IMR-90 (cell line): ENCODE data around the gene EPC1. TPM values are rescaled to one million over a fixed set of nuclear protein-coding genes. Genes with fewer than 3 reads are reported as not detected.

ENCODE experiments used
- ATAC-seq: fragments of 200-7000 bp; cut with Tn5 transposase; 2 replicates; pipeline ENCODE4 v1.9.1; 2020; ENCODE audit warnings: low read depth, mild to moderate bottlenecking, moderate library complexity
- BruUV-seq: library from RNA; stranded (reverse); fragments of 400-500 nt; replicated peaks from 2 replicates; lab custom pipeline; 2021; lab: Mats Ljungman, UMichigan
- CTCF ChIA-PET: fragments of 300-600 bp; formaldehyde crosslinking; extraction: SDS; loops from one replicate; lab custom pipeline; 2021; ENCODE audit warnings: antibody characterized with exemption; lab: Yijun Ruan, JAX
- POLR2A ChIA-PET: fragments of 300-600 bp; sonication (Branson Sonifier 250); formaldehyde crosslinking; loops from one replicate; lab custom pipeline; 2022; ENCODE audit warnings: antibody characterized with exemption; ENCODE audit not compliant: unreplicated experiment; lab: Charles Lee
- DNase-seq: peaks from one replicate; pipeline ENCODE4 v3.0.0; 2013
- H2AFZ ChIP-seq: replicated peaks from 2 replicates; pipeline ENCODE3; 2013; ENCODE audit warnings: low read length, mild to moderate bottlenecking; ENCODE audit not compliant: poor library complexity
- H2AK5ac ChIP-seq: 2 replicates; pipeline ENCODE4 v1.6.1; 2013; ENCODE audit warnings: low read depth, low read length, inconsistent platforms
- H2AK9ac ChIP-seq: replicated peaks from 2 replicates; pipeline ENCODE3; 2013; ENCODE audit warnings: mild to moderate bottlenecking, low read depth, low read length, moderate library complexity; ENCODE audit not compliant: poor library complexity
- H2BK120ac ChIP-seq: 2 replicates; pipeline ENCODE4 v1.6.1; 2013; ENCODE audit warnings: low read depth, low read length, inconsistent platforms
- H2BK15ac ChIP-seq: 3 replicates; pipeline ENCODE4 v1.6.1; 2013; ENCODE audit warnings: low read depth, low read length, inconsistent platforms
- H2BK20ac ChIP-seq: 2 replicates; pipeline ENCODE4 v1.6.1; 2013; ENCODE audit warnings: low read depth, mild to moderate bottlenecking, inconsistent platforms, low read length, moderate library complexity
- H2BK5ac ChIP-seq: 2 replicates; pipeline ENCODE4 v1.6.1; 2013; ENCODE audit warnings: mild to moderate bottlenecking, low read depth, low read length, inconsistent platforms; ENCODE audit not compliant: poor library complexity, severe bottlenecking
- H3K14ac ChIP-seq: replicated peaks from 2 replicates; pipeline ENCODE4 v1.6.1; 2013; ENCODE audit warnings: low read depth, low read length, inconsistent platforms
- H3K18ac ChIP-seq: 2 replicates; pipeline ENCODE4 v1.6.1; 2013; ENCODE audit warnings: low read depth, low read length, control low read depth
- H3K23ac ChIP-seq: 2 replicates; pipeline ENCODE4 v1.6.1; 2013; ENCODE audit warnings: low read depth, low read length, inconsistent platforms
- H3K27ac ChIP-seq: 2 replicates; pipeline ENCODE4 v1.5.1; 2013; ENCODE audit warnings: mild to moderate bottlenecking, control low read depth, low read length; ENCODE audit not compliant: insufficient read depth
- H3K27me3 ChIP-seq: 2 replicates; pipeline ENCODE4 v1.6.1; 2013; ENCODE audit warnings: low read length; ENCODE audit not compliant: control insufficient read depth, insufficient read depth
- H3K36me3 ChIP-seq: 2 replicates; pipeline ENCODE4 v1.6.1; 2013; ENCODE audit warnings: low read length, mixed read lengths; ENCODE audit not compliant: control insufficient read depth, insufficient read depth
- H3K4ac ChIP-seq: 2 replicates; pipeline ENCODE4 v1.6.1; 2013; ENCODE audit warnings: low read depth, low read length, inconsistent platforms
- H3K4me1 ChIP-seq: 2 replicates; pipeline ENCODE4 v1.6.1; 2013; ENCODE audit warnings: low read length, mixed read lengths; ENCODE audit not compliant: control insufficient read depth, insufficient read depth
- H3K4me2 ChIP-seq: 2 replicates; pipeline ENCODE4 v1.6.1; 2013; ENCODE audit warnings: low read depth, mild to moderate bottlenecking, control low read depth, low read length, moderate library complexity
- H3K4me3 ChIP-seq: 2 replicates; pipeline ENCODE4 v1.5.1; 2013; ENCODE audit warnings: low read depth, mild to moderate bottlenecking, control low read depth, low read length, moderate library complexity; ENCODE audit not compliant: insufficient read depth
- H3K56ac ChIP-seq: 2 replicates; pipeline ENCODE4 v1.6.1; 2013; ENCODE audit warnings: low read length, inconsistent platforms; ENCODE audit not compliant: insufficient read depth; ENCODE audit errors: extremely low read depth
- H3K79me1 ChIP-seq, 2 experiments: 2 replicates each; pipeline ENCODE4 v1.6.1; 2013; ENCODE audit warnings: low read length in 2 of 2, inconsistent platforms in 1 of 2, low read depth in 1 of 2
- H3K9ac ChIP-seq: 2 replicates; pipeline ENCODE4 v1.6.1; 2013; ENCODE audit warnings: low read depth, low read length, control low read depth
- H3K9me1 ChIP-seq: 2 replicates; pipeline ENCODE4 v1.6.1; 2013; ENCODE audit warnings: low read length, inconsistent platforms; ENCODE audit not compliant: insufficient read depth
- H3K9me3 ChIP-seq: 2 replicates; pipeline ENCODE4 v1.6.1; 2013; ENCODE audit warnings: low read length; ENCODE audit not compliant: control insufficient read depth, insufficient read depth
- H4K20me1 ChIP-seq: 2 replicates; pipeline ENCODE4 v1.6.1; 2013; ENCODE audit warnings: low read length, inconsistent platforms; ENCODE audit not compliant: insufficient read depth
- H4K5ac ChIP-seq: 2 replicates; pipeline ENCODE4 v1.6.1; 2013; ENCODE audit warnings: mild to moderate bottlenecking, low read depth, low read length, control low read depth
- H4K8ac ChIP-seq, 2 experiments: 2 replicates each; pipeline ENCODE4 v1.6.1; 2013; ENCODE audit warnings: low read depth in 2 of 2, low read length in 2 of 2, control low read depth in 1 of 2, inconsistent platforms in 1 of 2
- H4K91ac ChIP-seq: 2 replicates; pipeline ENCODE4 v1.6.1; 2013; ENCODE audit warnings: low read depth, low read length, inconsistent platforms; ENCODE audit not compliant: insufficient read depth
- BHLHE40 ChIP-seq: fragments of 150-350 bp; IDR thresholded peaks from 2 replicates; pipeline ENCODE4 v1.6.1; 2016; ENCODE audit warnings: mild to moderate bottlenecking, low read depth, low read length
- CEBPB ChIP-seq: IDR thresholded peaks from 2 replicates; pipeline ENCODE4 v1.6.1; 2012; ENCODE audit warnings: low read depth, low read length, improper control_type of control experiment
- CHD1 ChIP-seq: IDR thresholded peaks from 2 replicates; pipeline ENCODE4 v1.6.1; 2012; ENCODE audit warnings: low read depth, low read length, improper control_type of control experiment
- ELK1 ChIP-seq: fragments of 150-350 bp; IDR thresholded peaks from 2 replicates; pipeline ENCODE4 v1.6.1; 2016; ENCODE audit warnings: low read depth, mild to moderate bottlenecking, low read length, moderate library complexity, borderline replicate concordance
- FOS ChIP-seq: fragments of 150-350 bp; IDR thresholded peaks from 2 replicates; pipeline ENCODE4 v1.6.1; 2016; ENCODE audit warnings: low read depth, low read length
- MAFK ChIP-seq: IDR thresholded peaks from 2 replicates; pipeline ENCODE4 v1.6.1; 2012; ENCODE audit warnings: low read depth, low read length, improper control_type of control experiment
- MAZ ChIP-seq: IDR thresholded peaks from 2 replicates; pipeline ENCODE4 v1.6.1; 2012; ENCODE audit warnings: low read depth, mild to moderate bottlenecking, low read length, improper control_type of control experiment, moderate library complexity, borderline replicate concordance
- MXI1 ChIP-seq: IDR thresholded peaks from 2 replicates; pipeline ENCODE4 v1.6.1; 2012; ENCODE audit warnings: low read depth, mild to moderate bottlenecking, low read length, moderate library complexity, borderline replicate concordance
- NFE2L2 ChIP-seq: fragments of 150-350 bp; IDR thresholded peaks from 2 replicates; pipeline ENCODE4 v1.6.1; 2016; ENCODE audit warnings: low read depth, mild to moderate bottlenecking, low read length
- POLR2A ChIP-seq: IDR thresholded peaks from 2 replicates; pipeline ENCODE4 v1.6.1; 2012; ENCODE audit warnings: mild to moderate bottlenecking, low read depth, low read length
- RAD21 ChIP-seq: IDR thresholded peaks from 2 replicates; pipeline ENCODE4 v1.6.1; 2012; ENCODE audit warnings: low read length, improper control_type of control experiment
- RCOR1 ChIP-seq: IDR thresholded peaks from 2 replicates; pipeline ENCODE4 v1.6.1; 2012; ENCODE audit warnings: mild to moderate bottlenecking, low read length, improper control_type of control experiment; ENCODE audit not compliant: insufficient replicate concordance
- RFX5 ChIP-seq: IDR thresholded peaks from 2 replicates; pipeline ENCODE4 v1.8.0; 2012; ENCODE audit warnings: low read depth, mild to moderate bottlenecking, low read length, moderate library complexity
- SMC3 ChIP-seq: fragments of 150-350 bp; IDR thresholded peaks from 2 replicates; pipeline ENCODE4 v1.6.1; 2016; ENCODE audit warnings: low read depth, mild to moderate bottlenecking, antibody characterized with exemption, low read length, moderate library complexity
- USF2 ChIP-seq: fragments of 150-350 bp; IDR thresholded peaks from 2 replicates; pipeline ENCODE4 v1.6.1; 2017; ENCODE audit warnings: mild to moderate bottlenecking, antibody characterized with exemption, low read length, low read depth
- WGBS, 2 experiments: methylation state at CpG; one replicate each; pipeline versions ENCODE4 v1.1.5 to v1.1.7; 2013; ENCODE audit warnings: missing lambda C conversion rate in 2 of 2; ENCODE audit not compliant: insufficient read length in 1 of 2; ENCODE audit errors: extremely low coverage in 2 of 2; 5-methylcytosine and 5-hydroxymethylcytosine counted together
- dilution Hi-C: fragments of 300-500 bp; cut with HindIII; formaldehyde crosslinking; loops from one replicate; pipeline ENCODE4 v1.14.3; 2018; ENCODE audit warnings: low sequenced_read_pairs; ENCODE audit not compliant: unreplicated experiment
- in situ Hi-C: fragments of 300-500 bp; cut with MboI; formaldehyde crosslinking; loops from 3 replicates; pipeline ENCODE4 v1.14.3; 2019; ENCODE audit warnings: low sequenced_read_pairs, inconsistent platforms, mixed read lengths
- intact Hi-C: fragments of 100-400 bp; cut with micrococcal nuclease; formaldehyde crosslinking; loops from 2 replicates; pipeline ENCODE4 v1.10.0; 2022
- polyA plus RNA-seq, 3 experiments: library from polyadenylated mRNA; depleted of rRNA; stranded (reverse); fragments of >200 nt; gene quantifications; 2 replicates each; pipeline ENCODE4 v1.2.3, GENCODE V29; 2012; ENCODE audit warnings: low replicate concordance in 1 of 3
- total RNA-seq: library from RNA; depleted of rRNA; stranded (reverse); fragments of >200 nt; gene quantifications from 2 replicates; pipeline ENCODE4 v1.2.3, GENCODE V29; 2012
- TF ChIP-seq, protein P1 (sequence below): conservative IDR thresholded peaks from 2 replicates; pipeline ENCODE4 v1.5.1; 2012; ENCODE audit warnings: mild to moderate bottlenecking, low read depth, low read length, improper control_type of control experiment

Gene EPC1
- total and polyA plus RNA-seq, 2 of the 4 experiments (the other 2 are of a cell fraction): 21.9 to 23.5 TPM

DNA sequence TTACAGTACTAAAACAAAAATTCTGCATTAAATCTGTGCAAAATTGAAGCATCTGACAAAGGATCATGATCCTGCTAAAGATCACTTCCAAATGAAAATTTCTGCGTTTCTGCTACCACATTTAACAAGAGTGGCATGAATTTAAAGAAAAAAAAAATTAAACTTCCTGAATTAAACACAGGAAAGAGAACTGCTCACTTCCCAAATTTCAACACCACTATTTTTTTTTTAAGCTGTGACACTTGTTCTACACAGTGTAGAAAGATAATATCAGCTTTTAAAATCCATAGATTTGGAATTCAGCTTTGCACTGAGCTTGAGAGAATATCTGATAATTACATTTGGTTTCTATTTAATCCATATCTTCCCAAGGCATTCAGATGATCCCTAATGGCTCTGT is 73.6 kb downstream of the EPC1 start:
- no peak overlapping the region for H3K14ac ChIP-seq
- H3K4ac ChIP-seq: no peak overlapping the region
- no peak overlapping the region for H3K9ac ChIP-seq
- H3K36me3 ChIP-seq: peaks cover 31% of the 10 kb centered on the region
- in situ Hi-C loops: no loop called here
- H4K20me1 ChIP-seq: peaks cover 3% of the 10 kb centered on the region; the same call in 1 of the 2 replicates
- dilution Hi-C loops: no loop called here
- TF ChIP-seq MXI1 (no peak), CHD1 (no peak), CEBPB (no peak), ELK1 (no peak), RFX5 (no peak), FOS (no peak), USF2 (no peak), POLR2A (no peak), BHLHE40 (no peak), MAFK (no peak), NFE2L2 (no peak), RCOR1 (no peak), SMC3 (no peak), RAD21 (no peak), MAZ (no peak)
- TF ChIP-seq, protein P1, sequence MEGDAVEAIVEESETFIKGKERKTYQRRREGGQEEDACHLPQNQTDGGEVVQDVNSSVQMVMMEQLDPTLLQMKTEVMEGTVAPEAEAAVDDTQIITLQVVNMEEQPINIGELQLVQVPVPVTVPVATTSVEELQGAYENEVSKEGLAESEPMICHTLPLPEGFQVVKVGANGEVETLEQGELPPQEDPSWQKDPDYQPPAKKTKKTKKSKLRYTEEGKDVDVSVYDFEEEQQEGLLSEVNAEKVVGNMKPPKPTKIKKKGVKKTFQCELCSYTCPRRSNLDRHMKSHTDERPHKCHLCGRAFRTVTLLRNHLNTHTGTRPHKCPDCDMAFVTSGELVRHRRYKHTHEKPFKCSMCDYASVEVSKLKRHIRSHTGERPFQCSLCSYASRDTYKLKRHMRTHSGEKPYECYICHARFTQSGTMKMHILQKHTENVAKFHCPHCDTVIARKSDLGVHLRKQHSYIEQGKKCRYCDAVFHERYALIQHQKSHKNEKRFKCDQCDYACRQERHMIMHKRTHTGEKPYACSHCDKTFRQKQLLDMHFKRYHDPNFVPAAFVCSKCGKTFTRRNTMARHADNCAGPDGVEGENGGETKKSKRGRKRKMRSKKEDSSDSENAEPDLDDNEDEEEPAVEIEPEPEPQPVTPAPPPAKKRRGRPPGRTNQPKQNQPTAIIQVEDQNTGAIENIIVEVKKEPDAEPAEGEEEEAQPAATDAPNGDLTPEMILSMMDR: no peak
- no peak overlapping the region for H3K23ac ChIP-seq
- H4K8ac ChIP-seq: no peak overlapping the region
- peaks cover 2% of the 10 kb centered on the region; the same call in 1 of the 2 replicates for H3K4me1 ChIP-seq
- no peak overlapping the region for H2BK120ac ChIP-seq
- H3K27me3 ChIP-seq: no peaks in the 10 kb centered on the region
- H3K18ac ChIP-seq: no peak overlapping the region
- H3K4me3 ChIP-seq: no peak overlapping the region
- H3K79me1 ChIP-seq: peaks cover 11 to 29% of the 10 kb centered on the region in 2 experiments
- ChIA-PET CTCF (interaction anchor here (0.6 kb wide), 1 partner anchor 736 kb away, joined by 3 read pairs; no protein-coding TSS in a partner anchor), POLR2A (interaction anchor here (0.6 kb wide), 1 partner anchor 106 kb away, joined by 7 read pairs; no protein-coding TSS in a partner anchor)
- H3K9me1 ChIP-seq: peaks cover 7% of the 10 kb centered on the region; the same call in 1 of the 2 replicates
- H2AK5ac ChIP-seq: no peak overlapping the region
- no peak overlapping the region for H3K27ac ChIP-seq
- DNase-seq (no peak), ATAC-seq (no peak)
- no CpG with 5 or more reads among the region's 1 CpG for WGBS, 2 experiments
- no peak overlapping the region for H3K56ac ChIP-seq
- intact Hi-C loops: loop anchor here (5.0 kb wide), 1 partner anchor 74 kb away; the partner anchor contains the start of gene EPC1
- no peaks in the 10 kb centered on the region for H3K9me3 ChIP-seq
- H2BK15ac ChIP-seq: no peak overlapping the region
- no peak overlapping the region for H2AK9ac ChIP-seq
- H2BK5ac ChIP-seq: no peak overlapping the region
- H4K91ac ChIP-seq: no peak overlapping the region
- H2AFZ ChIP-seq: no peak overlapping the region
- no peak overlapping the region for H3K4me2 ChIP-seq
- H2BK20ac ChIP-seq: no peak overlapping the region
- no peak overlapping the region for H4K5ac ChIP-seq
- no TSS peak for BruUV-seq
